Uterus (tissue), 4 donors: ENCODE measurements around the gene HTR2A. TPM values are rescaled to one million over a fixed set of nuclear protein-coding genes. Genes with fewer than 3 reads are reported as not detected.

Experiments used
- DNase-seq, 2 donors: peaks; one replicate each; pipeline ENCODE4 v3.0.0-alpha.2; 2019 to 2020
- H3K27ac ChIP-seq, 2 donors: fragments of 200-600 bp; sonication (generic); 1 replicate in 1 of 2; 2 replicates in 1 of 2; pipeline ENCODE4 v1.5.1; 2016 to 2018
- H3K27me3 ChIP-seq, 2 donors: fragments of 200-600 bp; sonication (generic); one replicate each; pipeline ENCODE4 v1.5.1; 2018 to 2019; ENCODE audit warnings: control low read depth in 1 of 2
- H3K36me3 ChIP-seq, 2 donors: fragments of 200-600 bp; sonication (generic); one replicate each; pipeline ENCODE4 v1.5.1; 2019; ENCODE audit warnings: control low read depth in 1 of 2
- H3K4me1 ChIP-seq, 2 donors: fragments of 200-600 bp; sonication (generic); one replicate each; pipeline ENCODE4 v1.5.1; 2018 to 2019; ENCODE audit warnings: control low read depth in 1 of 2
- H3K4me3 ChIP-seq, 2 donors: fragments of 200-600 bp; sonication (generic); 1 replicate in 1 of 2; 2 replicates in 1 of 2; pipeline ENCODE4 v1.5.1; 2018 to 2019; ENCODE audit warnings: mild to moderate bottlenecking in 1 of 2
- H3K9me3 ChIP-seq, 2 donors: fragments of 200-600 bp; sonication (generic); one replicate each; pipeline ENCODE4 v1.5.1; 2019; ENCODE audit warnings: control low read depth in 1 of 2
- POLR2A ChIP-seq, 2 donors: fragments of 450-650 bp; IDR thresholded peaks; one replicate each; pipeline ENCODE4 v1.6.1; 2016; ENCODE audit warnings: antibody characterized with exemption in 2 of 2, mild to moderate bottlenecking in 1 of 2, moderate library complexity in 1 of 2
- intact Hi-C: fragments of 100-400 bp; cut with DNase I; formaldehyde crosslinking; loops from one replicate; pipeline ENCODE4 v1.15.1; 2023; ENCODE audit warnings: low total_unique reads
- total RNA-seq, 4 donors: library from RNA; depleted of rRNA in 3 of 4; stranded (reverse); fragments of >200 nt in 3 of 4; gene quantifications; one replicate each; pipeline versions ENCODE4 v1.1.0 to v1.2.4, GENCODE V29; 2014 to 2023
- TF ChIP-seq, protein P1 (sequence below), 4 experiments: fragments of 200-600 bp in 2 of 4; fragments of 450-650 bp in 2 of 4; sonication (generic) in 2 of 4; IDR thresholded peaks; one replicate each; pipeline ENCODE4 v1.5.1; 2016 to 2019; ENCODE audit warnings: antibody characterized with exemption in 4 of 4, mild to moderate bottlenecking in 2 of 4, moderate library complexity in 1 of 4
- donor health status: DM: yes; HTN: yes; CAD: no.

Gene HTR2A
- total RNA-seq, 4 donors from 2014 or later, result 0.29 to 5.1 (median 1.5) TPM

DNA sequence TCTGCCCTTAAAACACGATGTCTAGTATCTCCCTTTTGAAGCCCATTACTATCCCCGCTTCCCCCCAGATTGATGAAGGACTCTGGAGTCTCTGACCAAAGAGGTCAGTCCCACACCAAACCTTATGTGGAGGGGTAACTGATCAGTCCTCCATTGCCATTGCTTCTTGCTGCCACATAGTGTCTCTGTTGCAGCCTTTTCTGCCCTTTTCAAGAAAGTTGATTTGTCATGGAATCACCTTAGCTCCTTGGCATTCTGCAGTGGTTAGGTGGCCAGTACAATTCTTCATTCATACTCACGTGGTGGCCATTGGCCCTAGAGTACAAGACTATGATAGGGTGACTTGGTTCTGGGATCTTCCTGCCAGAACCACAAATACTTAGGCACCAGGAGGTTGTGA, 8.4 kb upstream of the HTR2A start:
- Histone ChIP-seq H3K4me1 (no peaks in the 10 kb centered on the region), H3K4me3 (no peak overlapping the region), H3K27me3 (no peaks in the 10 kb centered on the region), H3K9me3 (no peaks in the 10 kb centered on the region), H3K27ac (no peak overlapping the region), H3K36me3 (no peaks in the 10 kb centered on the region)
- no peak for TF ChIP-seq POLR2A (IDR thresholded peaks at IDR 0.05)
- TF ChIP-seq, protein P1, sequence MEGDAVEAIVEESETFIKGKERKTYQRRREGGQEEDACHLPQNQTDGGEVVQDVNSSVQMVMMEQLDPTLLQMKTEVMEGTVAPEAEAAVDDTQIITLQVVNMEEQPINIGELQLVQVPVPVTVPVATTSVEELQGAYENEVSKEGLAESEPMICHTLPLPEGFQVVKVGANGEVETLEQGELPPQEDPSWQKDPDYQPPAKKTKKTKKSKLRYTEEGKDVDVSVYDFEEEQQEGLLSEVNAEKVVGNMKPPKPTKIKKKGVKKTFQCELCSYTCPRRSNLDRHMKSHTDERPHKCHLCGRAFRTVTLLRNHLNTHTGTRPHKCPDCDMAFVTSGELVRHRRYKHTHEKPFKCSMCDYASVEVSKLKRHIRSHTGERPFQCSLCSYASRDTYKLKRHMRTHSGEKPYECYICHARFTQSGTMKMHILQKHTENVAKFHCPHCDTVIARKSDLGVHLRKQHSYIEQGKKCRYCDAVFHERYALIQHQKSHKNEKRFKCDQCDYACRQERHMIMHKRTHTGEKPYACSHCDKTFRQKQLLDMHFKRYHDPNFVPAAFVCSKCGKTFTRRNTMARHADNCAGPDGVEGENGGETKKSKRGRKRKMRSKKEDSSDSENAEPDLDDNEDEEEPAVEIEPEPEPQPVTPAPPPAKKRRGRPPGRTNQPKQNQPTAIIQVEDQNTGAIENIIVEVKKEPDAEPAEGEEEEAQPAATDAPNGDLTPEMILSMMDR (IDR thresholded peaks at IDR 0.05), result no peak
- intact Hi-C loops, result no loop called here
- DNase-seq, result no peak

DNA sequence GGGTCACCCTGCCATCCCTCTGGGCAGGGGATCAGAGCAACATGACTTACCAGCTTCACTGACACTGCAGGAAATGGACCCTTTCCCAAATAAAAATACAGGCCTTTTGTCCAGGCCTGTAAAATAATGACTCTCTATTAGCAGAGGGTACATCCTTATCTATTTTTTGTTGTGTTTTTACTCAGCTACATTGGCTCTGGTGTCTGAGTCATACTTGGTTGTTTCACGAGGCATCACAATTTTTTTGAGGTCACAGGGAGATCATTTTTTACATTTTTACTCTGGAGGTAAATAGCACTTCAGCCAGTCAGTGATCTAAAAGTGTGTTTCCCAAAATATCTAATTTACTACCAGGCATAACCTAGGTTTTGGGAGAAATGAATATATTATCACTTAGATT, 6.9 kb upstream of the HTR2A start:
- Histone ChIP-seq H3K36me3 (no peaks in the 10 kb centered on the region), H3K27ac (peak overlapping the region; percentile 3 to 39), H3K9me3 (no peaks in the 10 kb centered on the region), H3K4me3 (no peak overlapping the region), H3K4me1 (no peaks in the 10 kb centered on the region), H3K27me3 (no peaks in the 10 kb centered on the region)
- intact Hi-C loops, result no loop called here
- no peak for DNase-seq
- TF ChIP-seq, protein P1 (IDR thresholded peaks at IDR 0.05), result no peak
- no peak for TF ChIP-seq POLR2A (IDR thresholded peaks at IDR 0.05)

DNA sequence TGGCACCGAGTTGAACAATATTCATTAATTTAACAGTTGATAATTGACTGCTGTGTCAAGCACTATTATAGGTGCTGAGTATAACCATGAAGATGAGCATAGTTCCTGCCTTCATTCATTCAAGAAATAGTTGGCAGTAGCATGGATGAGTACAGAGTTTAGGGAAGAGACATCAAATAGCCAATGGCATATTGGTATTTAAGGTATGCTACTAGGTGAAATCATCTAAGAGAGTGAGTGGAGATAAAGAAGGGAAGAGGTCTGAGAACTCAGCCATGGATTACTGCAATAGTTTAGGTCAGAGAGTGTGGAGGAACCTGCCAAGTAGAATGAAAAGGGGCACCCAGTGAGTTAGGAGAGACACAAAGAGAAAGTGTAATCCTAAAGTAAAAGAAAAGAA, 4.9 kb upstream of the HTR2A start:
- intact Hi-C loops, result no loop called here
- Histone ChIP-seq H3K27me3 (no peaks in the 10 kb centered on the region), H3K27ac (no peak overlapping the region), H3K4me1 (no peaks in the 10 kb centered on the region), H3K9me3 (no peaks in the 10 kb centered on the region), H3K4me3 (no peak overlapping the region), H3K36me3 (no peaks in the 10 kb centered on the region)
- TF ChIP-seq, protein P1 (IDR thresholded peaks at IDR 0.05), result no peak
- TF ChIP-seq POLR2A (IDR thresholded peaks at IDR 0.05), result no peak
- DNase-seq, result no peak

DNA sequence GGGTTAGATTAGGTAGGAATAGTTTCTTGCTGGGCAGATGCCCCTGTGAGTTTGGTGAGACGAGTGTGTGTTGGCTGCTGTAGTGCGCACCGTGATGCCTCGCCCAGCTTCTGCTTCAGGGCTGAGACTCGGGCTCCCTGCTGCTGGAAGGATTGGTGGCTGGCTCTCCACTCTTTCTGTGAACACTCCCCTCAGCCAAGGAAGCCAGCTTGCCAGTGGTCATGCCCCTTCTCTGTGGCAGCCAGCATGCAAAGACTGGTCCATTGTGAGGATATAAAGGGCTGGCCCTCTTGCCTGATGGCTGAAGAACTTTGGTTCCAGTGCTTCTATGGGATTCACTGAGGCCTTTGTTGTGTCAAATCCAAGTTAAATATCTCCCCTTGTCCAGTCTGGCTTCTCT, 2.9 kb upstream of the HTR2A start:
- DNase-seq, result no peak
- Histone ChIP-seq H3K27ac (no peak overlapping the region), H3K9me3 (no peaks in the 10 kb centered on the region), H3K4me1 (peaks cover 0 to 4% of the 10 kb centered on the region in 2 donors), H3K27me3 (no peaks in the 10 kb centered on the region), H3K4me3 (no peak overlapping the region), H3K36me3 (no peaks in the 10 kb centered on the region)
- intact Hi-C loops, result no loop called here
- TF ChIP-seq, protein P1 (IDR thresholded peaks at IDR 0.05), result no peak
- no peak for TF ChIP-seq POLR2A (IDR thresholded peaks at IDR 0.05)

DNA sequence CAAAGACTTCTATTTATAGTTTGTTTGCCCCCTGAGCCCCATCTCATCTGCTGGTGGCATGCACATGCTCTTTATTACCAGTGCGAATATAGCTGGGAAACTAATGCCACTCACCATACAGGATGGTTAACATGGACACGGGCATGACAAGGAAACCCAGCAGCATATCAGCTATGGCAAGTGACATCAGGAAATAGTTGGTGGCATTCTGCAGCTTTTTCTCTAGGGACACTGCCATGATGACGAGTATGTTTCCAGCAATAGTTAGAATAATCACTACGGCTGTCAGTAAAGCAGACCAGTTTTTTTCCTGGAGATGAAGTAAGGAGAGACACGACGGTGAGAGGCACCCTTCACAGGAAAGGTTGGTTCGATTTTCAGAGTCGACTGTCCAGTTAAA, 1.5 kb downstream of the HTR2A start:
- DNase-seq, result no peak
- H3K27me3 ChIP-seq, result no peaks in the 10 kb centered on the region
- no peaks in the 10 kb centered on the region for H3K9me3 ChIP-seq
- no peak for TF ChIP-seq POLR2A (IDR thresholded peaks at IDR 0.05)
- TF ChIP-seq, protein P1 (IDR thresholded peaks at IDR 0.05), result no peak
- H3K4me3 ChIP-seq, result peak overlapping the region in 1 of 2 donors; percentile 38
- intact Hi-C loops, result no loop called here
- peaks cover 0 to 5% of the 10 kb centered on the region in 2 donors for H3K4me1 ChIP-seq
- peak overlapping the region; percentile 68 to 81 for H3K27ac ChIP-seq
- no peaks in the 10 kb centered on the region for H3K36me3 ChIP-seq
